Hepatocyte (in vitro differentiated cells): ENCODE data around the gene WDR89.

Source experiments
- EZH2 ChIP-seq: fragments of 200-600 bp; sonication (generic); IDR thresholded peaks from 2 replicates; pipeline ENCODE4 v1.6.1; 2016; ENCODE audit warnings: antibody characterized with exemption, mild to moderate bottlenecking, borderline replicate concordance
- TF ChIP-seq, protein P1 (sequence below): fragments of 200-600 bp; sonication (generic); IDR thresholded peaks from 2 replicates; pipeline ENCODE4 v1.5.1; 2016; ENCODE audit warnings: antibody characterized with exemption, mild to moderate bottlenecking; ENCODE audit not compliant: poor library complexity

DNA sequence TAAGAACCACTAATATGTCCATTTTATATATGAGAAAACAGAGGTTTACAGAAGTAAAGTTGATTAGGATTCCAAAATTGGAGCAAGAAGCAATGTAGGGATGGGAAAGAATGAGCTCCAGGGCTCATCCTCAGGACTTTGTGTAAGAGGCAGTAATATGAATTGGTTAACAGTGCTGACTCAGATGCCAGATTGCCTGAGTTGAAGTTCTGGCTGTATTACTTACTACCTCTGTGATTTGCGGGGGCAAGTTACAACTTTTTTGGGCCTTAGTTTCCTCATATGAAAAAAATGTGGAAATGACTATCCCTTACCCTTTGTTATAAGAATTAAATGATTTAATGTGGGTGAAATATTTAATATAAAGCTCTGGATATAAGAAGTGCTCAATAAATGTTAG is 63.4 kb downstream of the WDR89 start:
- TF ChIP-seq, protein P1, sequence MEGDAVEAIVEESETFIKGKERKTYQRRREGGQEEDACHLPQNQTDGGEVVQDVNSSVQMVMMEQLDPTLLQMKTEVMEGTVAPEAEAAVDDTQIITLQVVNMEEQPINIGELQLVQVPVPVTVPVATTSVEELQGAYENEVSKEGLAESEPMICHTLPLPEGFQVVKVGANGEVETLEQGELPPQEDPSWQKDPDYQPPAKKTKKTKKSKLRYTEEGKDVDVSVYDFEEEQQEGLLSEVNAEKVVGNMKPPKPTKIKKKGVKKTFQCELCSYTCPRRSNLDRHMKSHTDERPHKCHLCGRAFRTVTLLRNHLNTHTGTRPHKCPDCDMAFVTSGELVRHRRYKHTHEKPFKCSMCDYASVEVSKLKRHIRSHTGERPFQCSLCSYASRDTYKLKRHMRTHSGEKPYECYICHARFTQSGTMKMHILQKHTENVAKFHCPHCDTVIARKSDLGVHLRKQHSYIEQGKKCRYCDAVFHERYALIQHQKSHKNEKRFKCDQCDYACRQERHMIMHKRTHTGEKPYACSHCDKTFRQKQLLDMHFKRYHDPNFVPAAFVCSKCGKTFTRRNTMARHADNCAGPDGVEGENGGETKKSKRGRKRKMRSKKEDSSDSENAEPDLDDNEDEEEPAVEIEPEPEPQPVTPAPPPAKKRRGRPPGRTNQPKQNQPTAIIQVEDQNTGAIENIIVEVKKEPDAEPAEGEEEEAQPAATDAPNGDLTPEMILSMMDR: no peak
- no peak for TF ChIP-seq EZH2
